ENCODE measurements around the gene PPP1R37.

PPP1R37 gene

GRCh38 chr19:45166723-45167252, 73.8 kb downstream of the PPP1R37 start:
- Histone ChIP-seq H3K36me3 (ENCODE audit: control insufficient read depth, insufficient read depth, low read length) (no peaks in the 10 kb centered on the region), H3K9ac (ENCODE audit: low read depth, low read length) (no peak overlapping the region), H3K9me3 (ENCODE audit: control insufficient read depth, insufficient read depth, low read length) (no peaks in the 10 kb centered on the region), H3K27ac (ENCODE audit: low read depth, low read length) (no peak overlapping the region), H3K4me1 (ENCODE audit: control insufficient read depth, insufficient read depth, low read length) (peaks cover 9% of the 10 kb centered on the region), H3K27me3 (ENCODE audit: control insufficient read depth, insufficient read depth, low read length) (no peaks in the 10 kb centered on the region), H3K4me3 (ENCODE audit: low read depth, low read length) (no peak overlapping the region)

- Histone ChIP-seq H3K27ac (ENCODE audit: low read depth, low read length) (no peak overlapping the region), H3K27me3 (ENCODE audit: control insufficient read depth, insufficient read depth, low read length) (no peaks in the 10 kb centered on the region), H3K4me1 (ENCODE audit: control insufficient read depth, insufficient read depth, low read length) (peaks cover 9% of the 10 kb centered on the region), H3K36me3 (ENCODE audit: control insufficient read depth, insufficient read depth, low read length) (no peaks in the 10 kb centered on the region), H3K9me3 (ENCODE audit: control insufficient read depth, insufficient read depth, low read length) (no peaks in the 10 kb centered on the region), H3K4me3 (ENCODE audit: low read depth, low read length) (no peak overlapping the region), H3K9ac (ENCODE audit: low read depth, low read length) (no peak overlapping the region)
These were observed 75.9 kb downstream of the PPP1R37 start for GRCh38 chr19:45168767-45169351.

GRCh38 chr19:45169602-45170001, 76.6 kb downstream of the PPP1R37 start:
- H3K9me3 ChIP-seq (ENCODE audit: control insufficient read depth, insufficient read depth, low read length), result no peaks in the 10 kb centered on the region
- H3K27ac ChIP-seq (ENCODE audit: low read depth, low read length), result no peak overlapping the region
- no peaks in the 10 kb centered on the region for H3K27me3 ChIP-seq (ENCODE audit: control insufficient read depth, insufficient read depth, low read length)
- no peak overlapping the region for H3K9ac ChIP-seq (ENCODE audit: low read depth, low read length)
- H3K4me3 ChIP-seq (ENCODE audit: low read depth, low read length), result no peak overlapping the region
- peaks cover 6% of the 10 kb centered on the region for H3K4me1 ChIP-seq (ENCODE audit: control insufficient read depth, insufficient read depth, low read length)
- H3K36me3 ChIP-seq (ENCODE audit: control insufficient read depth, insufficient read depth, low read length), result no peaks in the 10 kb centered on the region

GRCh38 chr19:45170146-45171106, 77.4 kb downstream of the PPP1R37 start:
- Histone ChIP-seq H3K4me3 (ENCODE audit: low read depth, low read length) (no peak overlapping the region), H3K27ac (ENCODE audit: low read depth, low read length) (no peak overlapping the region), H3K27me3 (ENCODE audit: control insufficient read depth, insufficient read depth, low read length) (no peaks in the 10 kb centered on the region), H3K9me3 (ENCODE audit: control insufficient read depth, insufficient read depth, low read length) (no peaks in the 10 kb centered on the region), H3K36me3 (ENCODE audit: control insufficient read depth, insufficient read depth, low read length) (no peaks in the 10 kb centered on the region), H3K4me1 (ENCODE audit: control insufficient read depth, insufficient read depth, low read length) (peaks cover 6% of the 10 kb centered on the region), H3K9ac (ENCODE audit: low read depth, low read length) (no peak overlapping the region)

- H3K4me3 ChIP-seq (ENCODE audit: low read depth, low read length), result no peak overlapping the region
- no peak overlapping the region for H3K9ac ChIP-seq (ENCODE audit: low read depth, low read length)
These were observed 78.2 kb downstream of the PPP1R37 start for GRCh38 chr19:45171211-45171623.

GRCh38 chr19:45172173-45172572, 79.2 kb downstream of the PPP1R37 start:
- no peak overlapping the region for H3K9ac ChIP-seq (ENCODE audit: low read depth, low read length)
- peaks cover under 1% of the 10 kb centered on the region; the same call in 1 of the 2 replicates for H3K4me1 ChIP-seq (ENCODE audit: control insufficient read depth, insufficient read depth, low read length)
- H3K4me3 ChIP-seq (ENCODE audit: low read depth, low read length), result no peak overlapping the region
- no peaks in the 10 kb centered on the region for H3K36me3 ChIP-seq (ENCODE audit: control insufficient read depth, insufficient read depth, low read length)
- H3K27ac ChIP-seq (ENCODE audit: low read depth, low read length), result no peak overlapping the region
- no peaks in the 10 kb centered on the region for H3K27me3 ChIP-seq (ENCODE audit: control insufficient read depth, insufficient read depth, low read length)
- H3K9me3 ChIP-seq (ENCODE audit: control insufficient read depth, insufficient read depth, low read length), result no peaks in the 10 kb centered on the region

More at GRCh38 chr19:45171211-45171623, 78.2 kb downstream of the PPP1R37 start:
- Histone ChIP-seq H3K4me1 (ENCODE audit: control insufficient read depth, insufficient read depth, low read length) (peaks cover 6% of the 10 kb centered on the region), H3K36me3 (ENCODE audit: control insufficient read depth, insufficient read depth, low read length) (no peaks in the 10 kb centered on the region), H3K27ac (ENCODE audit: low read depth, low read length) (no peak overlapping the region), H3K9me3 (ENCODE audit: control insufficient read depth, insufficient read depth, low read length) (no peaks in the 10 kb centered on the region), H3K27me3 (ENCODE audit: control insufficient read depth, insufficient read depth, low read length) (no peaks in the 10 kb centered on the region)

GRCh38 chr19:45172611-45173208, 79.7 kb downstream of the PPP1R37 start:
- Histone ChIP-seq H3K4me1 (ENCODE audit: control insufficient read depth, insufficient read depth, low read length) (no peaks in the 10 kb centered on the region), H3K27ac (ENCODE audit: low read depth, low read length) (no peak overlapping the region), H3K36me3 (ENCODE audit: control insufficient read depth, insufficient read depth, low read length) (no peaks in the 10 kb centered on the region), H3K4me3 (ENCODE audit: low read depth, low read length) (no peak overlapping the region), H3K27me3 (ENCODE audit: control insufficient read depth, insufficient read depth, low read length) (no peaks in the 10 kb centered on the region), H3K9ac (ENCODE audit: low read depth, low read length) (no peak overlapping the region), H3K9me3 (ENCODE audit: control insufficient read depth, insufficient read depth, low read length) (no peaks in the 10 kb centered on the region)

- Histone ChIP-seq H3K4me1 (ENCODE audit: control insufficient read depth, insufficient read depth, low read length) (no peaks in the 10 kb centered on the region), H3K9me3 (ENCODE audit: control insufficient read depth, insufficient read depth, low read length) (no peaks in the 10 kb centered on the region), H3K4me3 (ENCODE audit: low read depth, low read length) (no peak overlapping the region), H3K27me3 (ENCODE audit: control insufficient read depth, insufficient read depth, low read length) (no peaks in the 10 kb centered on the region), H3K36me3 (ENCODE audit: control insufficient read depth, insufficient read depth, low read length) (no peaks in the 10 kb centered on the region), H3K27ac (ENCODE audit: low read depth, low read length) (no peak overlapping the region), H3K9ac (ENCODE audit: low read depth, low read length) (no peak overlapping the region)
These were observed 80.8 kb downstream of the PPP1R37 start for GRCh38 chr19:45173816-45174215.

- H3K9me3 ChIP-seq (ENCODE audit: control insufficient read depth, insufficient read depth, low read length), result no peaks in the 10 kb centered on the region
- H3K27me3 ChIP-seq (ENCODE audit: control insufficient read depth, insufficient read depth, low read length), result no peaks in the 10 kb centered on the region
- H3K27ac ChIP-seq (ENCODE audit: low read depth, low read length), result no peak overlapping the region
- H3K4me1 ChIP-seq (ENCODE audit: control insufficient read depth, insufficient read depth, low read length), result no peaks in the 10 kb centered on the region
- no peak overlapping the region for H3K4me3 ChIP-seq (ENCODE audit: low read depth, low read length)
- no peaks in the 10 kb centered on the region for H3K36me3 ChIP-seq (ENCODE audit: control insufficient read depth, insufficient read depth, low read length)
- H3K9ac ChIP-seq (ENCODE audit: low read depth, low read length), result no peak overlapping the region
These were observed 82.8 kb downstream of the PPP1R37 start for GRCh38 chr19:45175515-45176345.

- H3K9ac ChIP-seq (ENCODE audit: low read depth, low read length), result peak within 1 kb of the TSS; percentile 71
- peak within 1 kb of the TSS; percentile 78 for H3K4me3 ChIP-seq (ENCODE audit: low read depth, low read length)
- no peaks in the 10 kb centered on the region for H3K27me3 ChIP-seq (ENCODE audit: control insufficient read depth, insufficient read depth, low read length)
- H3K27ac ChIP-seq (ENCODE audit: low read depth, low read length), result peak within 1 kb of the TSS; percentile 91
- no peaks in the 10 kb centered on the region for H3K4me1 ChIP-seq (ENCODE audit: control insufficient read depth, insufficient read depth, low read length)
- H3K36me3 ChIP-seq (ENCODE audit: control insufficient read depth, insufficient read depth, low read length), result no peaks in the 10 kb centered on the region
- H3K9me3 ChIP-seq (ENCODE audit: control insufficient read depth, insufficient read depth, low read length), result no peaks in the 10 kb centered on the region
These were observed 84.9 kb downstream of the PPP1R37 start, which contains the start of gene TRAPPC6A for GRCh38 chr19:45177817-45178261. Gene TRAPPC6A (minus strand): TSS chr19:45178237. CDS start chr19:45178218, 19 bp downstream.

Data from HUES48 (cell line).